Vagina (tissue), 2 donors: ENCODE data around the gene C1orf74.

Source experiments
- POLR2A ChIP-seq, 2 donors: fragments of 450-650 bp; IDR thresholded peaks; one replicate each; pipeline ENCODE4 v1.6.1; 2017; ENCODE audit warnings: antibody characterized with exemption in 2 of 2, mild to moderate bottlenecking in 2 of 2, moderate library complexity in 2 of 2
- POLR2AphosphoS5 ChIP-seq, 2 donors: sonication (generic); formaldehyde crosslinking; IDR thresholded peaks; one replicate each; pipeline ENCODE4 v1.9.0; 2017; ENCODE audit warnings: antibody characterized with exemption in 2 of 2, mild to moderate bottlenecking in 2 of 2, low read depth in 1 of 2; ENCODE audit not compliant: insufficient read depth in 1 of 2
- TF ChIP-seq, protein P1 (sequence below), 3 experiments: fragments of 450-650 bp in 2 of 3; fragments of 200-600 bp in 1 of 3; sonication (generic) in 1 of 3; IDR thresholded peaks; one replicate each; pipeline ENCODE4 v1.5.1; 2017 to 2019; ENCODE audit warnings: antibody characterized with exemption in 3 of 3, mild to moderate bottlenecking in 2 of 3, moderate library complexity in 2 of 3

- TF ChIP-seq POLR2AphosphoS5 (IDR thresholded peaks at IDR 0.05; ENCODE audit: insufficient read depth in 1 of 2, low read depth in 1 of 2), result no peak
- no peak for TF ChIP-seq POLR2A (IDR thresholded peaks at IDR 0.05)
- TF ChIP-seq, protein P1, sequence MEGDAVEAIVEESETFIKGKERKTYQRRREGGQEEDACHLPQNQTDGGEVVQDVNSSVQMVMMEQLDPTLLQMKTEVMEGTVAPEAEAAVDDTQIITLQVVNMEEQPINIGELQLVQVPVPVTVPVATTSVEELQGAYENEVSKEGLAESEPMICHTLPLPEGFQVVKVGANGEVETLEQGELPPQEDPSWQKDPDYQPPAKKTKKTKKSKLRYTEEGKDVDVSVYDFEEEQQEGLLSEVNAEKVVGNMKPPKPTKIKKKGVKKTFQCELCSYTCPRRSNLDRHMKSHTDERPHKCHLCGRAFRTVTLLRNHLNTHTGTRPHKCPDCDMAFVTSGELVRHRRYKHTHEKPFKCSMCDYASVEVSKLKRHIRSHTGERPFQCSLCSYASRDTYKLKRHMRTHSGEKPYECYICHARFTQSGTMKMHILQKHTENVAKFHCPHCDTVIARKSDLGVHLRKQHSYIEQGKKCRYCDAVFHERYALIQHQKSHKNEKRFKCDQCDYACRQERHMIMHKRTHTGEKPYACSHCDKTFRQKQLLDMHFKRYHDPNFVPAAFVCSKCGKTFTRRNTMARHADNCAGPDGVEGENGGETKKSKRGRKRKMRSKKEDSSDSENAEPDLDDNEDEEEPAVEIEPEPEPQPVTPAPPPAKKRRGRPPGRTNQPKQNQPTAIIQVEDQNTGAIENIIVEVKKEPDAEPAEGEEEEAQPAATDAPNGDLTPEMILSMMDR (IDR thresholded peaks at IDR 0.05), result no peak
Measured at GRCh38 chr1:209817691-209818090, 33.3 kb upstream of the C1orf74 start.
